AG09309 (cell line): ENCODE data around the gene MATN1.

Source experiments
- DNase-seq: peaks from one replicate; pipeline ENCODE4 v3.0.0-alpha.2; 2010; ENCODE audit warnings: low read depth
- H3K4me3 ChIP-seq: 2 replicates; pipeline ENCODE4 v1.5.1; 2011; ENCODE audit warnings: mild to moderate bottlenecking, low read depth, low read length, moderate library complexity; ENCODE audit not compliant: control insufficient read depth
- CTCF ChIP-seq: IDR thresholded peaks from 2 replicates; pipeline ENCODE4 v1.5.1; 2011; ENCODE audit warnings: mild to moderate bottlenecking, low read depth, low read length, inconsistent platforms; ENCODE audit not compliant: insufficient read depth, control insufficient read depth; ENCODE audit errors: missing control alignments

The MATN1 gene

DNA sequence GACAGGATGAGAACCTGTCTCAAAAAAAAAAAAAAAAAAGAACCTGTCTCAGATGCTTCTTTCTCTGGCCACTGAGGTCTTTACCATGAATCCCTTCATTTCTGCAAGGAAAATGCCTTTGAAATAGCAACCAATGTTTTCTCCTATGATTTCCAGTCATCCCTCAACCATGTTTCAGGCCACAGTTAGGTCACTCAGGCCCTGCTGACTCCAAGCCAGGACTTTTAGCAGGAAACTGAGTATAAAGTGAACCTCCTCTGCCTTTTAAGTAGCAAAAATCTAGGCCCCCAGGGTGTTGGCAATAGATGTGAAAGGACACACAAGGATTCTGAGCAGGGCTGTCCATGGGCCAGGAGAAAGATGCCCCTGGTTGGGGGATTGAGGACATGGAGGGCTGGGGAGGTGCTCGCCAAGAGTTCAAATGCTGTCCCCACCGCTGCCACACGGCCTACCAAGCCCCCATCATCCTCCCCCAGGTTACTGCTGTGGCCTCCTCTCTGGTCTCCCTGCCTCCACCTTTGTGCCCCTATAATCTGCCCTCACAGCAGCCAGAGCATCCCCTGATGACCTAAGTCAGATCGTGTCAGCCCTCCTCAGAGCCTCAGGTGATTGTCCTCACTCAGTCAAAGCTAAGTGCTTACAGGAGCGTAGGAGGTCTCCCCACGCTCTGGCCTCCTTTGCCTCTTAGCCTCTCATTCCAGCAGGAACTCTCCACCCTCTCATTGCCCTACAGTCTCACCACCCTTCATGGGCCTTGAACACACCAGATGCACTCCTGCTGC is 54.6 kb downstream of the MATN1 start:
- TF ChIP-seq CTCF: no peak

GRCh38 chr1:30668024-30668423 is 55.4 kb downstream of the MATN1 start:
- no peak for TF ChIP-seq CTCF
- no peak overlapping the region for H3K4me3 ChIP-seq
- DNase-seq: no peak

More for the DNA sequence above, 54.6 kb downstream of the MATN1 start:
- H3K4me3 ChIP-seq: no peak overlapping the region
- DNase-seq: no peak

DNA sequence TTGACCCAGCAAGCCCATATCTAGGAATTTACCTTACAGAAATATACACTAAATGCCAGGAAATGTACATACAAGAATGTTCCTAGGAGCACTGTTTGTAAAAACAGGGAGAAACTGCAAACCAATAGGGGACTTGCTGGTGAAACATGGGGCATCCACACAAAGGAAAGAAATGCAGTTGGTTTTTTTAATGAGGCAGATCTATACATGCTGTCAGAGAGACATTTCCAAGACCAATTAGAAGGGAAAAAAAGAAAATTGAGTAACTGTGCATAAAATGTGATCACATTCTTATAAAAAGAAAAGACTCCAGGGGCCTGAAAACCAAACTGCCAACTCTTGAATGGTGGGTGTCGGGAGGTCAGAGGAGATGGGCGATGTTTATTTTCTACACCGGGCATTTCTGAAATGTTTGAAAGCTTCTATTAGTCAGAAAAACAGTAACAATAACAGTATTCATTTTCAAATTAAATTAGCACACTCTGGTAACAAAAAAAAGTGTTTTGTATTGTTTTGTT is 56.6 kb downstream of the MATN1 start:
- DNase-seq: no peak
- no peak for TF ChIP-seq CTCF
- no peak overlapping the region for H3K4me3 ChIP-seq

GRCh38 chr1:30665216-30666010 is 58.0 kb downstream of the MATN1 start:
- H3K4me3 ChIP-seq: no peak overlapping the region
- TF ChIP-seq CTCF: no peak

GRCh38 chr1:30664103-30664755 is 59.2 kb downstream of the MATN1 start:
- DNase-seq: no peak
- TF ChIP-seq CTCF: no peak
- H3K4me3 ChIP-seq: no peak overlapping the region

More at GRCh38 chr1:30665216-30666010, 58.0 kb downstream of the MATN1 start:
- DNase-seq: no peak

DNA sequence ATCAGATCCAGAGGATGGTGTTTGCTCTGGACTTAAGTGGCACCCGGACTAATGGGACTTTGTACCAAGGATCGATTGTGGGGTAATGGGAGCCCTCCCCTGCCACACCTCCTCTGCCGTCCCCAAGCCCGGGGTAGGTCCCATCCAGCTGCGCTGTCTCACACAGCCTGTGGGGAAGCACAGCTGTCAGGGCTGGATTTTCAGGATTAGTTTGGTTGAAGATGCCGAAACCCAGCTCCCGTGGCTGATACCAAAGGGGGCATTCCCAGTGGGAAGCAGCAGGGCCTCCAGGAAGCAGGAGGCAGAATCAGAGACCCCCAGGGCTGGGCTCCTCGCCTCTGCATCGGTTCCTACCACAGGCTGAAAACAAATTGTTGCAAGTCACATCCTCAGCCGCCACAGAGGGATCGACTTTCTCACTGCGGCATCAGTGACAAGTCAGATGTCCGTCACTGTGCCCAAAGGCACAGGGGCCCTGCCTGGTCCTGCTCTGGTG is 59.7 kb downstream of the MATN1 start:
- no peak overlapping the region for H3K4me3 ChIP-seq
- no peak for TF ChIP-seq CTCF
- DNase-seq: no peak
